ENCODE data around the gene TBL1XR1. TPM values are rescaled to one million over a fixed set of nuclear protein-coding genes. Genes with fewer than 3 reads are reported as not detected.
A peak's percentile ranks its signal among the peaks of the same experiment; 100 is the strongest.

The TBL1XR1 gene
- total RNA-seq, 1 experiment from 2014 or later = 77.6 TPM

GRCh38 chr3:177201700-177202397 is 4.6 kb upstream of the TBL1XR1 start:
- no peak for ATAC-seq
- H2AFZ ChIP-seq (ENCODE audit: low read length) = no peak overlapping the region
- H3K9me3 ChIP-seq (ENCODE audit: low read length) = no peaks in the 10 kb centered on the region
- intact Hi-C loops (cut with micrococcal nuclease) = no loop called here
- no TSS peak for BruUV-seq (replicated peaks)
- H4K20me1 ChIP-seq (ENCODE audit: low read length) = no peaks in the 10 kb centered on the region
- no peak overlapping the region for H3K9ac ChIP-seq (ENCODE audit: low read length)
- peak overlapping the region; percentile 3; the same call in 1 of the 2 replicates for H3K4me2 ChIP-seq (ENCODE audit: low read length)
- CTCF ChIA-PET = no interaction called here
- H3K79me2 ChIP-seq (ENCODE audit: low read length) = no peaks in the 10 kb centered on the region
- no peaks in the 10 kb centered on the region for H3F3A ChIP-seq (ENCODE audit: low read length, unreplicated experiment)
- H3K4me3 ChIP-seq (ENCODE audit: low read length) = no peak overlapping the region
- no peak overlapping the region for H3K27ac ChIP-seq (ENCODE audit: low read length)
- peaks cover 19% of the 10 kb centered on the region for H3K4me1 ChIP-seq (ENCODE audit: insufficient read depth, low read length)
- POLR2A ChIA-PET (ENCODE audit: unreplicated experiment) = no interaction called here
- no peaks in the 10 kb centered on the region for H3K9me2 ChIP-seq (replicated peaks; ENCODE audit: low read length)
- no peaks in the 10 kb centered on the region for H3K36me3 ChIP-seq (ENCODE audit: low read depth, low read length)
- H3K27me3 ChIP-seq (ENCODE audit: low read length) = no peaks in the 10 kb centered on the region
- DNase-seq = peak; percentile 66
- no peak for TF ChIP-seq EZH2phosphoT487 (IDR thresholded peaks at IDR 0.05; ENCODE audit: borderline replicate concordance, low read length)
- TF ChIP-seq EZH2 (IDR thresholded peaks at IDR 0.05; ENCODE audit: low read length, unreplicated experiment) = no peak
- TF ChIP-seq CTCF (conservative IDR thresholded peaks at IDR 0.05; ENCODE audit: low read depth, low read length) = no peak

- no TSS peak for BruUV-seq (replicated peaks)
- no peak overlapping the region for H2AFZ ChIP-seq (ENCODE audit: low read length)
- H3K4me2 ChIP-seq (ENCODE audit: low read length) = peak overlapping the region; percentile 88; the same call in 1 of the 2 replicates
- H4K20me1 ChIP-seq (ENCODE audit: low read length) = peaks cover 6% of the 10 kb centered on the region; the same call in 1 of the 2 replicates
- intact Hi-C loops (cut with micrococcal nuclease) = loop anchor here (5.0 kb wide), 5 partner anchors 108 to 733 kb away; no protein-coding TSS in a partner anchor
- H3K4me3 ChIP-seq (ENCODE audit: low read length) = no peak overlapping the region
- DNase-seq (no peak), ATAC-seq (no peak)
- TF ChIP-seq EZH2 (IDR thresholded peaks at IDR 0.05; ENCODE audit: low read length, unreplicated experiment) (no peak), CTCF (conservative IDR thresholded peaks at IDR 0.05; ENCODE audit: low read depth, low read length) (no peak), EZH2phosphoT487 (IDR thresholded peaks at IDR 0.05; ENCODE audit: borderline replicate concordance, low read length) (no peak)
- no peak overlapping the region for H3K27ac ChIP-seq (ENCODE audit: low read length)
- no peaks in the 10 kb centered on the region for H3K27me3 ChIP-seq (ENCODE audit: low read length)
- H3F3A ChIP-seq (ENCODE audit: low read length, unreplicated experiment) = no peaks in the 10 kb centered on the region
- peaks cover 25% of the 10 kb centered on the region for H3K79me2 ChIP-seq (ENCODE audit: low read length)
- no peak overlapping the region for H3K9ac ChIP-seq (ENCODE audit: low read length)
- ChIA-PET POLR2A (ENCODE audit: unreplicated experiment) (no interaction called here), CTCF (interaction anchor here (0.6 kb wide), 2 partner anchors 129 to 161 kb away, joined by 3 read pairs; no protein-coding TSS in a partner anchor)
- no peaks in the 10 kb centered on the region for H3K9me2 ChIP-seq (replicated peaks; ENCODE audit: low read length)
- no peaks in the 10 kb centered on the region for H3K36me3 ChIP-seq (ENCODE audit: low read depth, low read length)
- H3K4me1 ChIP-seq (ENCODE audit: insufficient read depth, low read length) = peaks cover 25% of the 10 kb centered on the region
- H3K9me3 ChIP-seq (ENCODE audit: low read length) = no peaks in the 10 kb centered on the region
Measured at GRCh38 chr3:177199206-177199760, 2.0 kb upstream of the TBL1XR1 start.

Measured in PC-3 (cell line).